HFF-Myc (cell line): Measurements from ENCODE around the gene TMEM250.
A peak's percentile ranks its signal among the peaks of the same experiment; 100 is the strongest.

Experiments used
- DNase-seq: peaks from one replicate; pipeline ENCODE4 v3.0.0-alpha.2; 2011; ENCODE audit warnings: low read depth; ENCODE audit errors: extremely low read depth
- H3K4me3 ChIP-seq: replicated peaks from 2 replicates; pipeline ENCODE4 v1.5.1; 2011; ENCODE audit warnings: low read depth, mild to moderate bottlenecking, control low read depth, low read length
- TF ChIP-seq, protein P1 (sequence below): IDR thresholded peaks from 2 replicates; pipeline ENCODE4 v1.5.1; 2012; ENCODE audit warnings: mild to moderate bottlenecking, low read depth, low read length, control low read depth; ENCODE audit errors: missing control alignments

Gene TMEM250

DNA sequence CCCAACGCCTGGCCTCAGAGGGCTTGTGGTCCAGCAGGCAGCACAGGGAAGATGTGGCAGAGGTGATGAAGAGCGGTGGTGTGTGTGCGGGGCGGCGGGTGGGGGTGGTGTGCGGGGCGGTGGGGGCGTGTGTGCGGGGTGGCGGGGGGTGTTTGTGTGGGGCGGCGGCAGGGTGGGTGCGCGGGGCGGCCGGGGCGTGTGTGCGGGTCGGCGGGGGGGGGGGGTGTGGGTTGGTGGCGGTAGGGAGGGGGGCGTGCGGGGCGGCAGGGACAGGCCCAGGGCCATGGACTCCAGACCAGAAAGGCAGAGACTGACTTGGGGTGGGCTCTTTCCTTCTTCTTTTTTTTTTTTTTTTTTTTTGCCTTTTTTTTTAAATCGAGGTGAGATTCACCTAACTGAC lies 19.1 kb downstream of the TMEM250 start:
- DNase-seq: no peak
- H3K4me3 ChIP-seq: no peak overlapping the region
- TF ChIP-seq, protein P1, sequence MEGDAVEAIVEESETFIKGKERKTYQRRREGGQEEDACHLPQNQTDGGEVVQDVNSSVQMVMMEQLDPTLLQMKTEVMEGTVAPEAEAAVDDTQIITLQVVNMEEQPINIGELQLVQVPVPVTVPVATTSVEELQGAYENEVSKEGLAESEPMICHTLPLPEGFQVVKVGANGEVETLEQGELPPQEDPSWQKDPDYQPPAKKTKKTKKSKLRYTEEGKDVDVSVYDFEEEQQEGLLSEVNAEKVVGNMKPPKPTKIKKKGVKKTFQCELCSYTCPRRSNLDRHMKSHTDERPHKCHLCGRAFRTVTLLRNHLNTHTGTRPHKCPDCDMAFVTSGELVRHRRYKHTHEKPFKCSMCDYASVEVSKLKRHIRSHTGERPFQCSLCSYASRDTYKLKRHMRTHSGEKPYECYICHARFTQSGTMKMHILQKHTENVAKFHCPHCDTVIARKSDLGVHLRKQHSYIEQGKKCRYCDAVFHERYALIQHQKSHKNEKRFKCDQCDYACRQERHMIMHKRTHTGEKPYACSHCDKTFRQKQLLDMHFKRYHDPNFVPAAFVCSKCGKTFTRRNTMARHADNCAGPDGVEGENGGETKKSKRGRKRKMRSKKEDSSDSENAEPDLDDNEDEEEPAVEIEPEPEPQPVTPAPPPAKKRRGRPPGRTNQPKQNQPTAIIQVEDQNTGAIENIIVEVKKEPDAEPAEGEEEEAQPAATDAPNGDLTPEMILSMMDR: no peak

DNA sequence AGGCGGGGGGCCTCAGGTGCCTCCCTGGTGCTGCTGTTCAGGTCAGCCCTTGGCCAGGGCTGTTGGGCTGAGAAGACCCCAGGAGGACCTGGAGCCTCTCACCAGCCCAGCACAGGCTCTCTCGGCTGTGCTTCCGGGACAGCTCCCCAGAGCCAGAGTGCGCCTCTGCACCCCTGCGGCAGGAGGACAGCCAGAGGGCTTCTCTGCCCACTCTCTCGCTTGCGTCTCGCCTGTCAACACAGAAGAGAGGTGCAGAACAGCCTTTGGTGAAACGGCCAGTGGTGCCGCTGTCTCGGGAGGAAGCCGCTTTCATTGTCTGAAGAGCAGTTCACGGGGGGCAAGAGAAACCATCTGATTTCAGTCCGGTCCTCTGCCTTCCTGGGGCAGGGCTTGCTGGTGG lies 19.8 kb downstream of the TMEM250 start:
- TF ChIP-seq, protein P1: no peak
- no peak for DNase-seq
- H3K4me3 ChIP-seq: no peak overlapping the region

DNA sequence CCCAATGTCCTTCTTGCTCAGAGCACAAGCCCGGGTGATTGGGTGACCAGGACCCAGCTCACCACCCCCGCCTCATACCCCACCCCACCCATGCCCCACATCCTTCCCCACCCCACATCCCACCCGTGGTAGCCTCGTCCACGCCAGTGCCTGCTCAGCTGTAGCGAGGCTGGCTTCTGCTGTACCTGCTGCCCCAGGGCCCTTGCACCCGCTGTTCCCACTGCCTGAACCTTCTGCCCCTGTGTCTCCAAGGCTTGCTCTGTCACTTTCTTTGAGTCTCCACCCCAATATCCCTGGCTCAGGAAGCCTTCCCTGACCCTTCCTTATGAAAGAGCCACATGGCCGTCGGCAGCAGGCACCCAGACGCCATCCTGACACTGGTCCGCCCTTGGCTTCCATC lies 20.5 kb downstream of the TMEM250 start:
- DNase-seq: no peak
- H3K4me3 ChIP-seq: no peak overlapping the region
- TF ChIP-seq, protein P1: no peak

DNA sequence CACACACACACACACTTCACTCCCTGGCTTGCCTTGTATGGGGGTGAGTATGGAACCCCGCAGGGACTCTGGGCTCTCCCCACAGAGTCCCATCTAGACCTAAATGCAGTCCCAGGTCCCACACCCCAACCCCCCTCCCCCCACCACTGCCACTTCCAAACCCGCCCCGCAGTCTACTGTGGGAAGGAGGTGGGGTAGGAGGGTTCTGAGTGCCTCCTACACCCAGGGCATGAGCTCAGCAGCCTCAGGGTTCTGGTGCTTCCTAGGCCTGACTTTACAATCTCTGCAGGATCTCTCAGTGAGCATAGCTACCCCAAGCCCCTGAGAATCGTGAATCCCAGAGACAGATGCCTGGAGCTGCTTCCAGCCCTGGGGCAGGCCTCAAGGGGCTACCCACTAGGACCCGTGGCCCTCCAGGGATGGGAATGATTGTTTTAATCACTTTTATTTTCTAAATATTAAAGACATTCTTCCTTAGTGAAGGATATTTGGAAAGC lies 22.1 kb downstream of the TMEM250 start:
- TF ChIP-seq, protein P1: no peak
- no peak overlapping the region for H3K4me3 ChIP-seq
- no peak for DNase-seq

DNA sequence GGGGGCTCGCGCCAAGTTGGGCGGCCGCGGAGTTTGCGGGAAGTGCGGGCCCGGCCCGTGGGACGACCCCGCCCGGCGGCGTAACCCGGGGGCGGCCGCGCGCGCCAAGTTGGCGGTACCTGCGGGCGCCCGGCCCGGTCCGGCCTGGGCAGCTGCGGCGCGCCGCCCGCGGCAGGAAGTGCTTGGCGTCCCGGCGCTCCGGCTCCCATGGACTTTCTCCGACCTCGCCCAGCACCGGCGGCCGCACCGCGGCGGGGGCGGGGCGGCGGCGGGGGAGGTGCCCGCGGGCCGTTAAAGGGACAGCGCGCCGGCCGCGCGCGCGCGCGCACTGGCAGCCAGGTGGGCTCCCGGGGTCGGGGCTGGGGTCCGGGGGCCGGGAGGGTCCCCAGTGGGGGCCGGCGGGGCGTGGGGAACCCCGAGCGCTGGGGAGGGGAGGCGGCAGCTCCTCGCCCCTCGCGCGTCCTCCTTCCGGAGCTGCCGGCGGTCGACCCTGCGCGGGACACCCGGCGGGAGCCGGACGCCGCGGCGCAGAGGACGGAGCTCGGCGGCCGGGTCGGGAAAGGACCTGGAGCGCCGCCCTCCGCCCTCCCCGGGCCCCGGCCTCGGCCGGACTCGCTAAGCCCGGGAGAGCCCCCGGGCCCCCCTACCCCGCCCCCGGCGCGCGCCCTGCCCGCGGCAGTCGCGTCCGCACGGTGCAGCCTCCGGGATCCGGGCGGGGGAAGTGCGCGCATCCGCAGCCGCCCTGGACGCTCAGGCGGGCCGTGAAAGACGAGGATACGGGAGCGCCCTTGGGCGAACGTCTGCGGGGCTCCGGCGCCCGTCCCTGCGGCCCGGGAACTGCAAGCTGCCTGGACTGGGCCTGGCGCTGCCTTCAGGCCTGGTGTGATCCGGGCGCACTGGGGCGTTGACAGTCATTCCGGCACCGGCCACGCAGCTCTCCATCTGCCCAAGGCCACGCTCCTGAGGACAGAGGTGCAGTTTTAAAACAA lies 23.3 kb downstream of the TMEM250 start, which contains the start of gene NACC2:
TSS of gene NACC2 (minus strand) at position 220 of the 989 bp plus-strand sequence. CDS start 44,768 bp downstream, outside the sequence.
- DNase-seq: no peak
- TF ChIP-seq, protein P1: no peak
- H3K4me3 ChIP-seq: peak within 1 kb of the TSS; percentile 73

DNA sequence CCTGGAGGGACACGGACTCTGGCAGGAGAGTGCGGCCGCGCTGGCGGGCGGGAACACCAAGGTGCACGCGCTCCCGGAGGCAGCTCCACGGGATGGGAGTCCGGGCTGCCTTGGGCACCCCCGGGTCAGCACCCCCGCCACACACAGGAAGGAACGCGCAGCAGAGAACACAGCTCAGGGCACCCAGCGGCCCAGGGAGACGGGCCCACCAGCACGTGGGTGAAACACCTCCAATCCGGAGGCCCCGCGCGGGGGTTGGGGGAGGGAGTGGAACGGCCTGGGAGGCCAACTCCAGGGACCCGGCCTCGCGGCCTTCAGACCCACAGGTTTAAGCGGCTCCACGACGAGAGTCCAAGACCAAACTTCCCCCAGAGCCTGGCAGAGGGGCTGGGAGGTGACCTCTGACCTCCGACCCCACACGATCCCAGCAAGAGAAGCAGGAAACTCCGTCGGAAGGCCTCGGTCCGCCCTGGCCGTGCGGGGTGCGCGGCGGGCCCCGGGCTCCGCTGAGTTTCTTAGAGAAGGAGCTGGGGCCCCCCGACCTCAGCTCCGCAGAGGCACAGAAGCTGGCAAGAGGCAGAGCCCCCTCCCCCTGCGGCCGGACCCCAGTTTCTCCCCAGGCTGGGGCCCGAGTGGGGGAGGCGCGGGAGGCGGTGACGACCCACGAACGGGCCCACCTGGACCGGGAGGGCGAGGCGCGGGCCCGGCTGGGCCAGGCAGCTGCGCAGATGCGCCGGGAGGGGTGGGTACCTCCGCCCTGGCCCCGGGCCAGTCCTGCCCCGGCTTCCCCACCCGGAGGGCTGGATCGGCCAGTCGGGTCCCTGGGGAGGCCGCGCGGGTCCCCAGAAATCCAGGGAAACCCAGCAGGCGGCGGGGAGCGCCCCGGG lies 24.4 kb downstream of the TMEM250 start:
- peak overlapping the region; percentile 73 for H3K4me3 ChIP-seq
- TF ChIP-seq, protein P1: no peak
- no peak for DNase-seq
